ENCODE results near the gene PLCXD3.

The PLCXD3 gene

DNA sequence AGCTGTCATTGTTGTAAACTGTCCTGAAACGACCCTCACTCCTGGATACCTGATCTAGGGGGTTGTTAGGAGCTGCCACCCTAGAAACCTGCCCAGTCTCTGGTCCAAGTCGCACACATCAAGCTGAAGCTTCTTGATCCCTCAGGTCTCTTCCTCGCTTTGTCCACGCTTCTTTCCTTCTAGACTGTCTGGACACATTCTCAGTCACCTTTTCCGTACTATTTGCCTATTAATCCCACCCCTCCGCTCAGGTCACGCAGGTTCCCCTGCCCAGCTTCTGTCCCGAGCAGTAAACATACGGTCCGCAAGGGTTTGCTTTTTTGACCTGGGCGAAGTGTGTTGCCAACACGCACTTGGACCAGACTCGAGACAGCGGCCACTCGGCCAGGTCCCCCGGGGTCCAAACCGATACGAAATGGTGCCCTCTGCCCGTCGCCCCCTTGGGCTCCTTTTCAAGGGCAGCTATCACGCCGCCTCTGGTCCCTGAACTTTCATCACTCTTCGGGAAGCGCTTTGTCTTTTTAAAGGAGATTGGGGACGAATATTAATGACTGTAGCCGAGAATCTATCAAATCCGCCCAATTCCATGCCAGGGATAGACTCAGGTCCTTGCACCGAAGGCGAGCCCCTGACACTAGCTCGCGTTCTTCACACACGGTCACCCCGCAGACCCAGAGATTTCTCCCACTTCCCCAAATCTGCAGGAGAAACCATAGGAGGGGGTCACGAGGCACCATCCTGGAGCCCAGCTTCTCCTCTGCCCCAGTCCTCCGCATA is 814 bp downstream of the PLCXD3 start:
- TF ChIP-seq, protein P1, sequence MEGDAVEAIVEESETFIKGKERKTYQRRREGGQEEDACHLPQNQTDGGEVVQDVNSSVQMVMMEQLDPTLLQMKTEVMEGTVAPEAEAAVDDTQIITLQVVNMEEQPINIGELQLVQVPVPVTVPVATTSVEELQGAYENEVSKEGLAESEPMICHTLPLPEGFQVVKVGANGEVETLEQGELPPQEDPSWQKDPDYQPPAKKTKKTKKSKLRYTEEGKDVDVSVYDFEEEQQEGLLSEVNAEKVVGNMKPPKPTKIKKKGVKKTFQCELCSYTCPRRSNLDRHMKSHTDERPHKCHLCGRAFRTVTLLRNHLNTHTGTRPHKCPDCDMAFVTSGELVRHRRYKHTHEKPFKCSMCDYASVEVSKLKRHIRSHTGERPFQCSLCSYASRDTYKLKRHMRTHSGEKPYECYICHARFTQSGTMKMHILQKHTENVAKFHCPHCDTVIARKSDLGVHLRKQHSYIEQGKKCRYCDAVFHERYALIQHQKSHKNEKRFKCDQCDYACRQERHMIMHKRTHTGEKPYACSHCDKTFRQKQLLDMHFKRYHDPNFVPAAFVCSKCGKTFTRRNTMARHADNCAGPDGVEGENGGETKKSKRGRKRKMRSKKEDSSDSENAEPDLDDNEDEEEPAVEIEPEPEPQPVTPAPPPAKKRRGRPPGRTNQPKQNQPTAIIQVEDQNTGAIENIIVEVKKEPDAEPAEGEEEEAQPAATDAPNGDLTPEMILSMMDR (IDR thresholded peaks at IDR 0.05) = no peak

DNA sequence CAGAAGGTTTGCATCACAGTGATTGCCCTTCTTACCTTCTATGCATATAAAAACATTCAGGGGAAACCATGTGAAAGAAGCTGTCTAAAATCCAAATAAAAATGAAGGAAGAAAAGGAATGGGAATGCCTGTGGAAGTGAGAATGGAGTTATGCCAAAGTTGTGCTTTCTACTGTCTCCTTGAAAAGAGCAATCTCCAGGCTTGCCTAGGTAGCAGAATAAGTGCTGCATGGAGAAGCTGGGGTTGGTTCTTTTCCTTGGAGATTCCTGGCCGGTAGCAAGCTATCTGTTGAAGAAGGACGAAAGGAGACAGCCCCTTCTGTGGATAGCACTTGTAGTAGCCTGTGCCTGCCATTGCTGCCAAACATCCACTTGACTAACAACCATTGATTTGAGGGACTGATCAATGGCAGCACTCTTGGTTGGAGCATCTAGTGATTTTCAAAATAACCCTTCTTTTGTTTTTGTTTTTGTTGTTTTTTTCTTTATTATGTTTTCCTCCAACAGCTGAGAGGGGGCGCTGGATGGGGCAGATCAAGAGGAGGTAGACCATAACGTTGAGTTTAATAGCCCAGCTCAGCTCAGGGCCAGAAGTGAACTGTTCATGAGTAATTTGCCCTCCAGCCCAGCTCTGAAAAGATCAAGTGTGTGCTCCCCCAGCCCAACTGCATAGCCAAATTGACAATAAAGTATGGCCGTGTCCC is 1.6 kb downstream of the PLCXD3 start:
- TF ChIP-seq, protein P1 (IDR thresholded peaks at IDR 0.05) = no peak

DNA sequence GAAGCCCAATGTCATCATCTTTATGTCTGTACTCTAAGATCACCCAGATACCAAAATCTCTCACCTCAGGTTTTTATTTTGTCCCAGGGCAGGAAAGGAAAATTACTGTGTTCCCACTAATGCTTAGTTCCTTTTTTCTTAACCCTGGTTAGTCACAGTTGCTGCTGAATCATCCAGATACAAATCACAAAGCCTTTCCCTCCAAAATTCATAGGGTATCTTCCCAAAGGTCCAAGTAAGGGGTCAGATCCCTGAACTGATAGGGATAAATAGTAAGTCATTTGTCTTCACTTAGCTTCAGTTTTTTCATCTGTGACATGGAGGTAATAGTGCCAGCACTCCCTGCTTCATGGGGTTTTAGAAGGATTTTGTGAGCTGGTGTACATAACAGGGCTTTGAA is 2.2 kb downstream of the PLCXD3 start:
- TF ChIP-seq, protein P1 (IDR thresholded peaks at IDR 0.05) = no peak

DNA sequence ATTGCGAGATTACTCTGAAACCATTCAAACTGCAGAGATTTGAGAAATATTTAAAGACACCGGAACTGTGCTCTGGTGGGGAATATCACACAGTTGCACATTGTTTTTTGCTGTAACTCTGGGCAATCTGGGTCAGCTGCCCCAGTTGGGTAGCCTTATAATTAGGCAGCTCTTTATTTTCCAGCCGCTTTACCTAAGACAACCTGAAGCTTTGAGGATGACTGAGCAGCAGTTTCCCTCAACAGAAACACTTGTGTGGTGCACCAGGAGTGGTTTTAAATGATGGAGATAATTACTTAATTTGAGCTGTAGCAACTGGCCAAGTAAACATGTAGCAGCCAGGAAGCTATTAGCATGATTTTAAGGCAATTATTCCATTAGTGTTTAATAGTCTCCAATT is 2.9 kb downstream of the PLCXD3 start:
- TF ChIP-seq, protein P1 (IDR thresholded peaks at IDR 0.05) = no peak

DNA sequence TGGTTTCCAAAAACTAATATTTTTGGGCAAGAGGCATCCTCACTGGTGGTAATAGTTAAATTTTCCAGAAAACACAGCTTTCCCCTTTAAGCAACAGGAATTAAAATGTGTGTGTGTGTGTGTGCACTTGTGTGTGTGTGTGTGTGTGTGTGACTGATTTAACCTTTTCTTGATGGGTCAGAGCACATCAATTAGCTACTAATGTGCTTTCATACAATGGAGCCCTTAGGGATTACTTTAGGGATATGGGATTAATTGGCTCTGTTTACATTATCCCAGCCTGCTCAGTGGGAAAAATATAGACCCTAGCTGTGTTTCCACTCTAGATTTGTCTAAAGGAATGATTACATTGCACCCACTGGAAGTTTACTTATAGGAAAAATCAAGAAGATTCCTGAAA is 6.5 kb downstream of the PLCXD3 start:
- TF ChIP-seq, protein P1 (IDR thresholded peaks at IDR 0.05) = no peak

DNA sequence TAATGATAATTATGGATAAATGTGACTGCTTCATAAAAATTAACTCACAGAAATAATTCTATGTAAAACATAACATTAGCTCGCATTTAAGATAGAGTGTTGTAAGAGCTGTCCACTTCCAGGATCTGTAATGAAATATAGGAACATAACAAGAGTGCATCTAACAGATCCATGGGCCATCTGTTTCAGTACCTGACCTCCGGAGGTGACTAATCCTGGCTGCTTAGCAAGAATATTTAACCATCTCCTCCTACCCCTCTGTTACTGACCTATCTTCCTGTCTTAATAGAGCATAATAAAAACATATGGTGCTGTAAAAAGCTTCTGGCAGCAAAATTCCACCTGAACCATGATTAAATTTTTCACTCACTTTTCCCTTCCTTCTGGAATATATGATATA is 7.1 kb downstream of the PLCXD3 start:
- TF ChIP-seq, protein P1 (IDR thresholded peaks at IDR 0.05) = no peak

DNA sequence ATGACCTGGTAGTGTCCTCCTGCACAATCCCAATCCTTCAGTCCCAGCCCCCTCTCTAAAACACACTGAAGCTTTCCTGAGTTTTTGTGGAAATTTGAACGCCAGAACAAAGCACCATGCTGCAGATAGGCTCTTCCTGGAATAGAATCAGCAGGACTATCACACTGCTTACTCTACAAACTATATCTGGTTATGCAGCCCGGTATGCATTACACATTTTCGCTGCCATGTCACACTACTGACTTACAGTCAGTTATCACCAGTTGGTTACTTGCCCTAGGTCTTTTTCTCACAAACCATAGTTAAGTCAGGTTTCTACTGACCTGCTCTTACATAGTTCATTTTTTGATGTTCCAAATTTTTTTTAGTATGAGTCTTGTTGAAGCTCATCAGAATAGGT is 24.9 kb downstream of the PLCXD3 start:
- TF ChIP-seq, protein P1 (IDR thresholded peaks at IDR 0.05) = no peak

Data from LNCAP (cell line).